ENCODE results near the gene PLET1. TPM values are rescaled to one million over a fixed set of nuclear protein-coding genes. Genes with fewer than 3 reads are reported as not detected.
A peak's percentile ranks its signal among the peaks of the same experiment; 100 is the strongest.

Gene PLET1
- total RNA-seq, 4 donors from 2014 or later, result not detected

DNA sequence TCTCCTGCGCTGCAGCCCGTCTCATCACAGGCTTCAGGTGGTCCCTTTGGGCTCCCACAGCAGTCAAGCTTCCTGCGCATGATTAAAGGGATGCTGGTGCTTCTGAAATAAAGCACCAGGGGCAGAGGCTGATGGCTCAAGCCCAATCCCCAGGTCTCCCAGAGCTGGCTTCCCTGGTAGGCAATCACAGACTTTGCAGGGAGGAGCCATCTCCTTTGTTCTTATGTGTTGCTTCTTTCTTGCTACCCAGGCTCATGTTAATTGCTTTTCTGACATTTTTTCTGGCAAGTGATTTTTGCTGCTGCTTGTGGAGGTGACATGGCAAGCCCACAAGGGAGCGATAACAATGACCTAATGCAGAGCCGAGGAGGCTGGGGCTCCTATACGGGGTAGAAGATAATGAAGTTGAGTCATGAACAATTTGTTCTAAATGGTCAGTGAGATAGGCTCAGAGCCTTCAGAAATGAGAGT lies 25.2 kb upstream of the PLET1 start:
- 68% methylated on average over 6 of the region's 6 CpGs for WGBS
- Histone ChIP-seq H3K4me1 (peaks cover 17% of the 10 kb centered on the region), H3K9me3 (no peaks in the 10 kb centered on the region), H3K4me3 (no peak overlapping the region), H3K36me3 (no peaks in the 10 kb centered on the region), H3K27ac (no peak overlapping the region), H3K27me3 (no peaks in the 10 kb centered on the region)
- TF ChIP-seq POLR2A (IDR thresholded peaks at IDR 0.05), result no peak
- TF ChIP-seq POLR2AphosphoS5 (IDR thresholded peaks at IDR 0.05), result no peak
- TF ChIP-seq, protein P1, sequence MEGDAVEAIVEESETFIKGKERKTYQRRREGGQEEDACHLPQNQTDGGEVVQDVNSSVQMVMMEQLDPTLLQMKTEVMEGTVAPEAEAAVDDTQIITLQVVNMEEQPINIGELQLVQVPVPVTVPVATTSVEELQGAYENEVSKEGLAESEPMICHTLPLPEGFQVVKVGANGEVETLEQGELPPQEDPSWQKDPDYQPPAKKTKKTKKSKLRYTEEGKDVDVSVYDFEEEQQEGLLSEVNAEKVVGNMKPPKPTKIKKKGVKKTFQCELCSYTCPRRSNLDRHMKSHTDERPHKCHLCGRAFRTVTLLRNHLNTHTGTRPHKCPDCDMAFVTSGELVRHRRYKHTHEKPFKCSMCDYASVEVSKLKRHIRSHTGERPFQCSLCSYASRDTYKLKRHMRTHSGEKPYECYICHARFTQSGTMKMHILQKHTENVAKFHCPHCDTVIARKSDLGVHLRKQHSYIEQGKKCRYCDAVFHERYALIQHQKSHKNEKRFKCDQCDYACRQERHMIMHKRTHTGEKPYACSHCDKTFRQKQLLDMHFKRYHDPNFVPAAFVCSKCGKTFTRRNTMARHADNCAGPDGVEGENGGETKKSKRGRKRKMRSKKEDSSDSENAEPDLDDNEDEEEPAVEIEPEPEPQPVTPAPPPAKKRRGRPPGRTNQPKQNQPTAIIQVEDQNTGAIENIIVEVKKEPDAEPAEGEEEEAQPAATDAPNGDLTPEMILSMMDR (IDR thresholded peaks at IDR 0.05), result no peak
- TF ChIP-seq EP300 (IDR thresholded peaks at IDR 0.05), result no peak
- no peak for DNase-seq (ENCODE audit: low spot score in 2 of 2)

DNA sequence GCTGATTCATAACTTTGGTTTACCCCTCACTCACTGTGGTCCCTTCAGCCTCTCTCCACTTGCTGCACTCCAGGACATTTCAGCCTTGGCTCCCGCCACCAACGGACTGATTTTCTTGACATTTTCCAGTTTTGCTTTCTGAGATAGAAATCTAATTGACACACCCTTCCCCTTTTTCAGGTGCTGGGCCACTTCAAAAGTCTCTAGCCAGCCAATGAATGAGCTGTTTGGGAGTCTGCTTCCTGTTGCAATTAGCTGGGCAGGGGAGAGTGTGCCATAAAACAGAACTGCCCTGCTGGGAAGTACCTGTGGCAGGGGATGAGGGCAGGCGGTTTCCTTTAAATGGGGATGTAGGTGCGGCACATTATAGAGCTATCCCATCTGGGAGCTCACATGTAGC lies 21.1 kb upstream of the PLET1 start:
- DNase-seq (ENCODE audit: low spot score in 2 of 2), result no peak
- Histone ChIP-seq H3K27me3 (no peaks in the 10 kb centered on the region), H3K4me1 (peaks cover 7% of the 10 kb centered on the region), H3K9me3 (no peaks in the 10 kb centered on the region), H3K4me3 (no peak overlapping the region), H3K36me3 (no peaks in the 10 kb centered on the region), H3K27ac (no peak overlapping the region)
- no peak for TF ChIP-seq EP300 (IDR thresholded peaks at IDR 0.05)
- TF ChIP-seq POLR2AphosphoS5 (IDR thresholded peaks at IDR 0.05), result no peak
- TF ChIP-seq POLR2A (IDR thresholded peaks at IDR 0.05), result no peak
- TF ChIP-seq, protein P1 (IDR thresholded peaks at IDR 0.05), result no peak
- WGBS, result 87% methylated on average over 4 of the region's 4 CpGs

DNA sequence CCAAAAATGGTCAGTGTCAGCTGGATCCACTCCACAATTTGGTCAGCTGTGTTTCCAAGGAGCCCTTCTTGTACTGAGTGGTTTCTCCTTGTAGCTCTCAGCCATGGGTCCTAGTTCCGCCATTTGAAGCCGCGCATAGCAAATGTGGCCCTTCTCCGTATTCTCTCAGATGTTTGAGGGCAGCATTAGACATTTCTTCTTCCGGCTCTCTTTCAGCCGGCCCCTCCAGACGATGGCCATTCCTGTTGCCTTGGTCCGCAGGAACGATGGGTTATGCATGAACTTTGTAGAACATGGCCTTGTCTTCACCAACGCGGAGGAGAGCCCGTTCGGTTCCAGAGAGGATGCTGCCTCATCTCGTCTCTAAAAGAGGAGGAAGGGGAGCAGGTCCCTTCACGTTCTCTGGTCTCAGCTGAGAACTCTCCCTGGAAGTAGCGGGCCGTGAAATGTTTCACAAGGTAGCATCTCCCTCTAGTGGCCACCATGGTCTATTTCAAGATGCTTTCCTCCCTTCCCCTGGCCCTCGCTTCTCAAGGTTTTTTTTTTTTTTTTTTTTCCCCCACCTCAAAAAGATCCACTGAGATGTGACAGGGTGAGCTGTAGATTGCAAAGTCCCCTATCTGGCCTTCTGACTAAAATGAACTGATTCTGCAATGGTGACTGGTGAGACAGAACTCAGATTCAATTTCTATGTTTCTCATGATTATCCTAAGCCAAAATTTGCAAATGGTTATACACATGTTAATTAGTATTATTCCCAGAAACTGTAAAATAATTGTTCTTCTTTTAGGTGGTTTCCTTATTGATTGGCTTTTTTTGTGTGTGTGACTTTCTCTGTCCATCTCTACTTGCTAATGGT lies 19.8 kb upstream of the PLET1 start:
- Histone ChIP-seq H3K4me1 (peaks cover 7% of the 10 kb centered on the region), H3K27me3 (no peaks in the 10 kb centered on the region), H3K9me3 (no peaks in the 10 kb centered on the region), H3K4me3 (peak overlapping the region; percentile 52), H3K36me3 (no peaks in the 10 kb centered on the region), H3K27ac (no peak overlapping the region)
- 2% methylated on average over 18 of the region's 18 CpGs for WGBS
- DNase-seq (ENCODE audit: low spot score in 2 of 2), result peak; percentile 80 to 84
- TF ChIP-seq, protein P1 (IDR thresholded peaks at IDR 0.05), result peak; percentile 54 to 69
- no peak for TF ChIP-seq EP300 (IDR thresholded peaks at IDR 0.05)

DNA sequence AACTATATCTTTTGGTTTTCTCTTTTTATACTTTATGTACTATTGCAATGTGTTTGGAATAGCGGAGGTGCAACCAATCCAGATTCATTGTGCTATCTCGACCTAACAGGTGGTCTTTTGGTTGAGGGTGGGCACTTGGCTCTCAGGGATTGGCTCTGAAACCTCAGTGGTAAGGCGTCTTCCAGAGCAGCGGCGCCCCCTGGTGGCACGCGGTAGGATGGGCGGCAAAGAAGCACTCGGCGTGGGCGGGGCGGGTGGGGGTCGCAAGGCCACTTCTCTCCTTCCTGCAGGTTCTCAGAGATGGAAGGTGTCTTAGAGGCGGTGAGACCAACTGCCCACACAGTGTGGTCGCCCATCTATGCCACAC lies 19.2 kb upstream of the PLET1 start:
- Histone ChIP-seq H3K4me1 (peaks cover 7% of the 10 kb centered on the region), H3K27me3 (no peaks in the 10 kb centered on the region), H3K4me3 (peak overlapping the region; percentile 52), H3K36me3 (no peaks in the 10 kb centered on the region), H3K9me3 (no peaks in the 10 kb centered on the region), H3K27ac (no peak overlapping the region)
- TF ChIP-seq, protein P1 (IDR thresholded peaks at IDR 0.05), result peak; percentile 8 to 82
- TF ChIP-seq EP300 (IDR thresholded peaks at IDR 0.05) (no peak), POLR2A (IDR thresholded peaks at IDR 0.05) (no peak), POLR2AphosphoS5 (IDR thresholded peaks at IDR 0.05) (no peak)
- peak; percentile 76 to 86 for DNase-seq (ENCODE audit: low spot score in 2 of 2)
- WGBS, result 5% methylated on average over 7 of the region's 15 CpGs

DNA sequence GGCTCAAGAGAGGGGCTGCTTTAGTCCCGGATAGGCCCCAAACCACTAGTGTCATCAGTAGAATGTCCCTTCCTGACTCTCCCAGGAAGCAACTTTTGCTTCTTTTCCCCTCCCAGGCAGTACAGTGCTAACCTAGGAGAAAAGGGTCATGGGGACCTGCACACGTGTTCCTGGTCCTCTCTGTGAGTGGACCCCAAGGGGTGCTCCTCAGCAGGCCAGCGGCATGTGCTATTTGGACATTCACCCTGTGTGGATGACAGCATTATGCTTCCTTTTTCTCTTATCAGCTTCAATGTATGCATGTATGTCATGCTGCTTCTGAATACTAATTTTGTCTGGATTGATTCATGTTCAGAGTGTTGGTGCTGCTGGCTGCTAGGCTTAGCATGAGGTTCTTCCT lies 18.1 kb upstream of the PLET1 start:
- no peaks in the 10 kb centered on the region for H3K36me3 ChIP-seq
- no peak for TF ChIP-seq POLR2AphosphoS5 (IDR thresholded peaks at IDR 0.05)
- no peak for TF ChIP-seq EP300 (IDR thresholded peaks at IDR 0.05)
- no peak for TF ChIP-seq POLR2A (IDR thresholded peaks at IDR 0.05)
- TF ChIP-seq, protein P1 (IDR thresholded peaks at IDR 0.05), result no peak
- DNase-seq (ENCODE audit: low spot score in 2 of 2), result no peak
- H3K27ac ChIP-seq, result no peak overlapping the region
- H3K4me1 ChIP-seq, result peaks cover 7% of the 10 kb centered on the region
- no peaks in the 10 kb centered on the region for H3K9me3 ChIP-seq
- no peak overlapping the region for H3K4me3 ChIP-seq
- no peaks in the 10 kb centered on the region for H3K27me3 ChIP-seq
- 73% methylated on average over 3 of the region's 3 CpGs for WGBS

Data from suprapubic skin (tissue), 4 donors.